GM19193 (cell line): ENCODE measurements around the gene VDR.

Experiments used
- POLR2A ChIP-seq: IDR thresholded peaks from 4 replicates; pipeline ENCODE4 v1.6.1; 2011; ENCODE audit not compliant: insufficient read depth, insufficient read length; ENCODE audit errors: extremely low read depth

Gene VDR

GRCh38 chr12:47841910-47842309, 62.9 kb downstream of the VDR start:
- no peak for TF ChIP-seq POLR2A

- TF ChIP-seq POLR2A, result no peak
Observed at GRCh38 chr12:47841501-47841900, 63.3 kb downstream of the VDR start.

GRCh38 chr12:47840571-47840970, 64.2 kb downstream of the VDR start:
- TF ChIP-seq POLR2A, result no peak

- TF ChIP-seq POLR2A, result no peak
Observed at GRCh38 chr12:47839214-47839876, 65.4 kb downstream of the VDR start.

- TF ChIP-seq POLR2A, result no peak
Observed at GRCh38 chr12:47838286-47838931, 66.4 kb downstream of the VDR start.

- no peak for TF ChIP-seq POLR2A
Observed at GRCh38 chr12:47837190-47838171, 67.3 kb downstream of the VDR start.

GRCh38 chr12:47835831-47836155, 69.0 kb downstream of the VDR start:
- no peak for TF ChIP-seq POLR2A

- no peak for TF ChIP-seq POLR2A
Observed at GRCh38 chr12:47835006-47835830, 69.6 kb downstream of the VDR start.

GRCh38 chr12:47834199-47834903, 70.4 kb downstream of the VDR start:
- TF ChIP-seq POLR2A, result no peak

- no peak for TF ChIP-seq POLR2A
Observed at GRCh38 chr12:47833591-47834012, 71.2 kb downstream of the VDR start.

GRCh38 chr12:47832263-47832933, 72.4 kb downstream of the VDR start:
- no peak for TF ChIP-seq POLR2A

- no peak for TF ChIP-seq POLR2A
Observed at GRCh38 chr12:47829584-47829983, 75.2 kb downstream of the VDR start.

GRCh38 chr12:47828976-47829482, 75.8 kb downstream of the VDR start:
- no peak for TF ChIP-seq POLR2A
